GM12878 (cell line): ENCODE data around the gene SASH1. TPM values are rescaled to one million over a fixed set of nuclear protein-coding genes. Genes with fewer than 3 reads are reported as not detected.

Experiments used
- ATAC-seq: fragments of 200-7000 bp; cut with Tn5 transposase; 3 replicates; pipeline ENCODE4 v1.9.1; 2020; ENCODE audit warnings: mild to moderate bottlenecking, moderate library complexity
- BruUV-seq: library from RNA; stranded (reverse); fragments of 400-500 nt; replicated peaks from 2 replicates; lab custom pipeline; 2021; lab: Mats Ljungman, UMichigan
- CTCF ChIA-PET: fragments of 300-600 bp; sonication (Branson Sonifier 250); formaldehyde crosslinking; extraction: SDS; loops from one replicate; lab custom pipeline; 2021; ENCODE audit warnings: inconsistent platforms; lab: Yijun Ruan, JAX
- POLR2A ChIA-PET: fragments of 350-600 bp; formaldehyde crosslinking; extraction: SDS; loops from one replicate; lab custom pipeline; 2021; ENCODE audit warnings: inconsistent platforms; lab: Charles Lee
- RAD21 ChIA-PET: fragments of 300-600 bp; sonication (Branson Sonifier 250); formaldehyde crosslinking; loops from one replicate; lab custom pipeline; 2023; ENCODE audit warnings: antibody characterized with exemption; ENCODE audit not compliant: unreplicated experiment; lab: Charles Lee
- SMC1A ChIA-PET: fragments of 300-600 bp; sonication (Branson Sonifier 250); formaldehyde crosslinking; loops from one replicate; lab custom pipeline; 2023; ENCODE audit not compliant: unreplicated experiment, uncharacterized antibody; lab: Charles Lee
- DNase-seq: peaks from one replicate; pipeline ENCODE4 v3.0.0-alpha.2; 2011; ENCODE audit warnings: low read depth, low spot score
- FAIRE-seq: peaks from 3 replicates; lab custom pipeline; 2011; peaks lifted over from hg19 to GRCh38; lab: Jason Lieb, UNC
- H2AFZ ChIP-seq: 2 replicates; pipeline ENCODE4 v1.6.0; 2011; ENCODE audit warnings: low read depth, low read length, control low read depth; ENCODE audit not compliant: control insufficient read depth
- H3K27ac ChIP-seq: 2 replicates; pipeline ENCODE4 v1.5.1; 2011; ENCODE audit warnings: control low read depth; ENCODE audit not compliant: control insufficient read depth, insufficient read depth
- H3K27me3 ChIP-seq, 2 experiments: replicated peaks in 1 of 2; 2 replicates each; pipeline versions ENCODE4 v1.6.0 to v1.6.1; 2011; ENCODE audit warnings: low read length in 1 of 2; ENCODE audit not compliant: control insufficient read depth in 2 of 2, insufficient read depth in 2 of 2
- H3K36me3 ChIP-seq, 2 experiments: 2 replicates each; pipeline ENCODE4 v1.5.1; 2011; ENCODE audit warnings: low read length in 1 of 2; ENCODE audit not compliant: control insufficient read depth in 2 of 2, insufficient read depth in 2 of 2
- H3K4me1 ChIP-seq: 2 replicates; pipeline ENCODE4 v1.6.1; 2011; ENCODE audit warnings: mild to moderate bottlenecking, low read length, moderate library complexity, mixed read lengths; ENCODE audit not compliant: control insufficient read depth, insufficient read depth
- H3K4me2 ChIP-seq: 2 replicates; pipeline ENCODE4 v1.6.0; 2011; ENCODE audit warnings: control low read depth; ENCODE audit not compliant: control insufficient read depth, insufficient read depth
- H3K4me3 ChIP-seq: fragments of 200-600 bp; sonication (generic); 2 replicates; pipeline ENCODE4 v1.5.1; 2016
- H3K79me2 ChIP-seq: 2 replicates; pipeline ENCODE4 v1.6.0; 2011; ENCODE audit warnings: low read length; ENCODE audit not compliant: control insufficient read depth, insufficient read depth
- H3K9ac ChIP-seq: 2 replicates; pipeline ENCODE4 v1.8.0; 2011; ENCODE audit warnings: low read length, control low read depth, mixed read lengths; ENCODE audit not compliant: control insufficient read depth, insufficient read depth
- H3K9me3 ChIP-seq: replicated peaks from 3 replicates; pipeline ENCODE4 v1.5.1; 2011; ENCODE audit warnings: mild to moderate bottlenecking, low read length; ENCODE audit not compliant: control insufficient read depth, insufficient read depth
- H4K20me1 ChIP-seq: 2 replicates; pipeline ENCODE4 v1.6.0; 2011; ENCODE audit not compliant: control insufficient read depth, insufficient read depth
- CBFB ChIP-seq: IDR thresholded peaks from 2 replicates; pipeline ENCODE4 v1.6.1; 2016; ENCODE audit warnings: antibody characterized with exemption, low read depth
- CHD4 ChIP-seq: fragments of 200-600 bp; sonication (generic); IDR thresholded peaks from 2 replicates; pipeline ENCODE4 v1.6.1; 2016; ENCODE audit warnings: mild to moderate bottlenecking
- GATAD2B ChIP-seq: fragments of 450-650 bp; conservative IDR thresholded peaks from 2 replicates; pipeline ENCODE4 v1.6.1; 2017; ENCODE audit warnings: low read depth, mild to moderate bottlenecking, moderate library complexity
- KAT2A ChIP-seq: conservative IDR thresholded peaks from 2 replicates; pipeline ENCODE4 v1.6.1; 2011; ENCODE audit warnings: low read depth, low read length; ENCODE audit not compliant: control insufficient read depth
- MTA2 ChIP-seq: fragments of 450-650 bp; IDR thresholded peaks from 2 replicates; pipeline ENCODE4 v1.6.1; 2016; ENCODE audit warnings: low read depth, mild to moderate bottlenecking, moderate library complexity
- NR2C1 ChIP-seq: fragments of 450-650 bp; IDR thresholded peaks from 2 replicates; pipeline ENCODE4 v1.6.1; 2017; ENCODE audit warnings: antibody characterized with exemption, mild to moderate bottlenecking, moderate library complexity
- POU2F2 ChIP-seq: IDR thresholded peaks from 3 replicates; pipeline ENCODE4 v1.6.1; 2011; ENCODE audit warnings: low read depth, mild to moderate bottlenecking, low read length, borderline replicate concordance
- TARDBP ChIP-seq: IDR thresholded peaks from 2 replicates; pipeline ENCODE4 v1.6.1; 2016; ENCODE audit warnings: borderline replicate concordance
- YY1 ChIP-seq: IDR thresholded peaks from 2 replicates; pipeline ENCODE4 v1.6.1; 2011; ENCODE audit warnings: low read depth, mild to moderate bottlenecking, low read length
- ZSCAN29 ChIP-seq: fragments of 450-650 bp; IDR thresholded peaks from 2 replicates; pipeline ENCODE4 v1.6.1; 2017; ENCODE audit warnings: mild to moderate bottlenecking, moderate library complexity
- WGBS: methylation state at CpG from one replicate; pipeline ENCODE4 v1.1.6; 2016; ENCODE audit warnings: low lambda C conversion rate; ENCODE audit not compliant: insufficient replicate concordance, insufficient coverage; ENCODE audit errors: missing lambda C conversion rate; 5-methylcytosine and 5-hydroxymethylcytosine counted together
- in situ Hi-C: fragments of 300-500 bp; cut with MboI; formaldehyde crosslinking; loops from 9 replicates; pipeline ENCODE4 v1.14.3; 2018; ENCODE audit warnings: mixed read lengths
- intact Hi-C: fragments of 100-400 bp; cut with micrococcal nuclease; formaldehyde crosslinking; loops from one replicate; pipeline ENCODE4 v1.14.2; 2022; ENCODE audit not compliant: unreplicated experiment
- polyA plus RNA-seq, 11 experiments: library from polyadenylated mRNA; depleted of rRNA in 4 of 11; unstranded in 6 of 11; stranded (reverse) in 5 of 11; fragments of >200 nt; fragmentation: Nextera tagmentation in 4 of 11; fragmentation: Illumina TruSeq in 1 of 11; extraction: Ambion mirVana in 4 of 11; extraction: Trizol in 1 of 11; gene quantifications; 1 replicate in 1 of 11; 2 replicates in 10 of 11; pipeline versions ENCODE4 v1.2.1 to v1.2.3, GENCODE V29; 2011 to 2016; ENCODE audit warnings: inconsistent platforms in 2 of 11, missing spikeins in 2 of 11, low read depth in 1 of 11
- total RNA-seq, 4 experiments: library from RNA; depleted of rRNA in 3 of 4; stranded (reverse); fragments of >200 nt in 3 of 4; fragmentation: Illumina TruSeq in 1 of 4; extraction: Trizol in 1 of 4; gene quantifications; 2 replicates each; pipeline versions ENCODE4 v1.2.1 to v1.2.3, GENCODE V29; 2013 to 2021
- TF ChIP-seq, protein P1 (sequence below): fragments of 450-650 bp; IDR thresholded peaks from 2 replicates; pipeline ENCODE4 v1.6.1; 2018; ENCODE audit warnings: mild to moderate bottlenecking, low read depth, moderate library complexity; ENCODE audit not compliant: partially characterized antibody
- TF ChIP-seq, protein P2 (sequence below): IDR thresholded peaks from 2 replicates; pipeline ENCODE4 v1.6.1; 2011; ENCODE audit warnings: borderline replicate concordance, low read depth, mild to moderate bottlenecking, moderate library complexity, mixed read lengths, low read length; ENCODE audit not compliant: insufficient read depth; ENCODE audit errors: extremely low read length
- TF ChIP-seq, protein P3 (sequence below): IDR thresholded peaks from 2 replicates; pipeline ENCODE4 v1.6.1; 2012; ENCODE audit warnings: low read depth, low read length, improper control_type of control experiment
- TF ChIP-seq, protein P4 (sequence below): IDR thresholded peaks from 2 replicates; pipeline ENCODE4 v1.6.1; 2012; ENCODE audit warnings: low read length, inconsistent platforms

The SASH1 gene
- total and polyA plus RNA-seq, 10 of the 15 experiments (the other 5 are each of a cell fraction or from before 2014, with no cell fraction given), result 0.01 to 0.73 (median 0.14) TPM; not detected in 4

DNA sequence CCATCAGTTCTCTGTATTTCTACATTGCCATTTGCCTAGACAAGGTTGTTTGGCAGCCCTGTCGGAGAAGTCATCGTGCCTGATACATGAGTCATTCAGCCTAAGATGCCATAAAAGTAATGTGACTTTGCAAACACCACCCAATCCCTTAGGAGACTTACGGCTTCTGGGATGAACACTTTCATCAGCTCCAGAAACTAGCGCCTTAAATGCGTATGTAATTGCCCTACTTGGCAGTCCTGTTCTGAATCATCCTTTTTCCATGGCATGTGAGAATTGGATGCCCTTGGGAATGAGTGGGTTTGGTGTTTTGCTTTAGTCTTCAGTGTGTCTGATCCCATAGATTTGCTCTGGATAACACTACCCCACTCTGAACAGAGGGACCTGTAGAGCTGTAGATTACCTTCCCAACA is 158.5 kb downstream of the SASH1 start (continued):
- TF ChIP-seq, protein P1, sequence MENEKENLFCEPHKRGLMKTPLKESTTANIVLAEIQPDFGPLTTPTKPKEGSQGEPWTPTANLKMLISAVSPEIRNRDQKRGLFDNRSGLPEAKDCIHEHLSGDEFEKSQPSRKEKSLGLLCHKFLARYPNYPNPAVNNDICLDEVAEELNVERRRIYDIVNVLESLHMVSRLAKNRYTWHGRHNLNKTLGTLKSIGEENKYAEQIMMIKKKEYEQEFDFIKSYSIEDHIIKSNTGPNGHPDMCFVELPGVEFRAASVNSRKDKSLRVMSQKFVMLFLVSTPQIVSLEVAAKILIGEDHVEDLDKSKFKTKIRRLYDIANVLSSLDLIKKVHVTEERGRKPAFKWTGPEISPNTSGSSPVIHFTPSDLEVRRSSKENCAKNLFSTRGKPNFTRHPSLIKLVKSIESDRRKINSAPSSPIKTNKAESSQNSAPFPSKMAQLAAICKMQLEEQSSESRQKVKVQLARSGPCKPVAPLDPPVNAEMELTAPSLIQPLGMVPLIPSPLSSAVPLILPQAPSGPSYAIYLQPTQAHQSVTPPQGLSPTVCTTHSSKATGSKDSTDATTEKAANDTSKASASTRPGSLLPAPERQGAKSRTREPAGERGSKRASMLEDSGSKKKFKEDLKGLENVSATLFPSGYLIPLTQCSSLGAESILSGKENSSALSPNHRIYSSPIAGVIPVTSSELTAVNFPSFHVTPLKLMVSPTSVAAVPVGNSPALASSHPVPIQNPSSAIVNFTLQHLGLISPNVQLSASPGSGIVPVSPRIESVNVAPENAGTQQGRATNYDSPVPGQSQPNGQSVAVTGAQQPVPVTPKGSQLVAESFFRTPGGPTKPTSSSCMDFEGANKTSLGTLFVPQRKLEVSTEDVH, result no peak
- TF ChIP-seq CHD4, result no peak
- TF ChIP-seq, protein P2, sequence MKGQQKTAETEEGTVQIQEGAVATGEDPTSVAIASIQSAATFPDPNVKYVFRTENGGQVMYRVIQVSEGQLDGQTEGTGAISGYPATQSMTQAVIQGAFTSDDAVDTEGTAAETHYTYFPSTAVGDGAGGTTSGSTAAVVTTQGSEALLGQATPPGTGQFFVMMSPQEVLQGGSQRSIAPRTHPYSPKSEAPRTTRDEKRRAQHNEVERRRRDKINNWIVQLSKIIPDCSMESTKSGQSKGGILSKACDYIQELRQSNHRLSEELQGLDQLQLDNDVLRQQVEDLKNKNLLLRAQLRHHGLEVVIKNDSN, result no peak
- TF ChIP-seq GATAD2B, result no peak
- TF ChIP-seq, protein P3, sequence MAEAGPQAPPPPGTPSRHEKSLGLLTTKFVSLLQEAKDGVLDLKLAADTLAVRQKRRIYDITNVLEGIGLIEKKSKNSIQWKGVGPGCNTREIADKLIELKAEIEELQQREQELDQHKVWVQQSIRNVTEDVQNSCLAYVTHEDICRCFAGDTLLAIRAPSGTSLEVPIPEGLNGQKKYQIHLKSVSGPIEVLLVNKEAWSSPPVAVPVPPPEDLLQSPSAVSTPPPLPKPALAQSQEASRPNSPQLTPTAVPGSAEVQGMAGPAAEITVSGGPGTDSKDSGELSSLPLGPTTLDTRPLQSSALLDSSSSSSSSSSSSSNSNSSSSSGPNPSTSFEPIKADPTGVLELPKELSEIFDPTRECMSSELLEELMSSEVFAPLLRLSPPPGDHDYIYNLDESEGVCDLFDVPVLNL, result no peak
- TF ChIP-seq, all 136 proteins: peak for 0

DNA sequence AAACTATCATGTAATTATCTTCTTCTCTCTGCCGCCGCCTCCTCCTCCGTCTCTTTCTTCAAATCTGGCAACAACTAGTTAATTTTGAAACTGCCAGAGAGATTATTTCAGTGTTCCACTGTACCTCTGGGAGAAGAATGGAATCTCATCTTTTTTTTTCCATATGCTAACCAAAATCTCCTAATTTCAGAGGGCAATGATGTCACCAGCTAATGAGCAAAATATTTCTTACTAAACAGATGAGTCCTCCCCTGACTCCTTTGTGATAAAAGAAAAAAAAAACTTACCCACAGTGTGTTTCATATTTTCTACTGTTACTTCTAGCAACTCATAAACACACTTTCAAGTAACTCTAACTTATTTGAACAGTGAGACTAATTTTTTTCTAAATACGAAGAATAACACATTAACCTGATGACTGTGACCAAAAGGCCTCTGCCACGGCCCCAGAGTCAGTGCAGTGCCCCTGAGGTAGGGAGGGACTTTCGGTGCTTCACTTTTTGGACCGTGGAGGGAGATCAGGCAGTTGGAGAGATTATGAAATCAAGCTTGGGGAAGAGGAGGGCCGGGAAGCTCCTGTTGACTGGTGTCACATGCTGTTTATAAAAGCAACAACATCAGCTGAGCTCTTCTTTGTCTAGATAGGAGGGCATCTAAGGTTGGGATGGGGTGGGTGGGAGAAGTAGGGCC is 159.6 kb downstream of the SASH1 start:
- H3K4me2 ChIP-seq, result no peak overlapping the region
- intact Hi-C loops (no loop called here), in situ Hi-C loops (no loop called here)
- H3K27ac ChIP-seq, result no peak overlapping the region
- no TSS peak for BruUV-seq
- H3K36me3 ChIP-seq, result no peaks in the 10 kb centered on the region
- no peaks in the 10 kb centered on the region for H4K20me1 ChIP-seq
- POLR2A ChIA-PET, result no interaction called here
- DNase-seq, result no peak
- no peaks in the 10 kb centered on the region for H3K79me2 ChIP-seq
- H3K27me3 ChIP-seq, result no peaks in the 10 kb centered on the region; a peak in 2 of 4 replicates
- no peak for ATAC-seq
- CTCF ChIA-PET, result no interaction called here
- no peaks in the 10 kb centered on the region for H3K9me3 ChIP-seq
- H3K4me3 ChIP-seq, result no peak overlapping the region
- H2AFZ ChIP-seq, result no peak overlapping the region
- no peaks in the 10 kb centered on the region for H3K4me1 ChIP-seq
- no peak for FAIRE-seq
- RAD21 ChIA-PET, result no interaction called here
- H3K9ac ChIP-seq, result no peak overlapping the region
- SMC1A ChIA-PET, result no interaction called here
- whole genome bisulfite sequencing, result 40% methylated on average over 8 of the region's 8 CpGs
- TF ChIP-seq ZSCAN29, result no peak
- TF ChIP-seq, protein P4, sequence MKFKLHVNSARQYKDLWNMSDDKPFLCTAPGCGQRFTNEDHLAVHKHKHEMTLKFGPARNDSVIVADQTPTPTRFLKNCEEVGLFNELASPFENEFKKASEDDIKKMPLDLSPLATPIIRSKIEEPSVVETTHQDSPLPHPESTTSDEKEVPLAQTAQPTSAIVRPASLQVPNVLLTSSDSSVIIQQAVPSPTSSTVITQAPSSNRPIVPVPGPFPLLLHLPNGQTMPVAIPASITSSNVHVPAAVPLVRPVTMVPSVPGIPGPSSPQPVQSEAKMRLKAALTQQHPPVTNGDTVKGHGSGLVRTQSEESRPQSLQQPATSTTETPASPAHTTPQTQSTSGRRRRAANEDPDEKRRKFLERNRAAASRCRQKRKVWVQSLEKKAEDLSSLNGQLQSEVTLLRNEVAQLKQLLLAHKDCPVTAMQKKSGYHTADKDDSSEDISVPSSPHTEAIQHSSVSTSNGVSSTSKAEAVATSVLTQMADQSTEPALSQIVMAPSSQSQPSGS, result no peak
- TF ChIP-seq CBFB, result no peak
- no peak for TF ChIP-seq YY1
- no peak for TF ChIP-seq KAT2A
- TF ChIP-seq TARDBP, result no peak
- TF ChIP-seq POU2F2, result no peak
- no peak for TF ChIP-seq NR2C1
- TF ChIP-seq, protein P3, result no peak
- no peak for TF ChIP-seq GATAD2B
- no peak for TF ChIP-seq MTA2
